ENCODE measurements around the gene FOXP1. TPM values are rescaled to one million over a fixed set of nuclear protein-coding genes. Genes with fewer than 3 reads are reported as not detected.

Gene FOXP1
- total RNA-seq, 1 donor from 2014 or later: 41.2 TPM

- H3K4me3 ChIP-seq: no peak overlapping the region
- no peaks in the 10 kb centered on the region for H3K27me3 ChIP-seq (ENCODE audit: low read depth)
- H3K4me1 ChIP-seq: no peaks in the 10 kb centered on the region
- intact Hi-C loops (cut with micrococcal nuclease): no loop called here
- DNase-seq: no peak
- TF ChIP-seq CTCF (IDR thresholded peaks at IDR 0.05; ENCODE audit: borderline replicate concordance): no peak
- no peak overlapping the region for H3K27ac ChIP-seq (replicated peaks)
- no peaks in the 10 kb centered on the region for H3K9me3 ChIP-seq (replicated peaks)
- no peaks in the 10 kb centered on the region for H3K36me3 ChIP-seq
Observed at GRCh38 chr3:71548705-71549384, 34.7 kb downstream of the FOXP1 start.

- H3K27me3 ChIP-seq (ENCODE audit: low read depth): no peaks in the 10 kb centered on the region
- peak overlapping the region; percentile 42 for H3K27ac ChIP-seq (replicated peaks)
- H3K4me3 ChIP-seq: no peak overlapping the region
- DNase-seq: no peak
- peaks cover 11% of the 10 kb centered on the region for H3K4me1 ChIP-seq
- intact Hi-C loops (cut with micrococcal nuclease): no loop called here
- TF ChIP-seq CTCF (IDR thresholded peaks at IDR 0.05; ENCODE audit: borderline replicate concordance): no peak
- no peaks in the 10 kb centered on the region for H3K36me3 ChIP-seq
- H3K9me3 ChIP-seq (replicated peaks): no peaks in the 10 kb centered on the region
Observed at GRCh38 chr3:71547249-71548198, 36.0 kb downstream of the FOXP1 start.

DNA sequence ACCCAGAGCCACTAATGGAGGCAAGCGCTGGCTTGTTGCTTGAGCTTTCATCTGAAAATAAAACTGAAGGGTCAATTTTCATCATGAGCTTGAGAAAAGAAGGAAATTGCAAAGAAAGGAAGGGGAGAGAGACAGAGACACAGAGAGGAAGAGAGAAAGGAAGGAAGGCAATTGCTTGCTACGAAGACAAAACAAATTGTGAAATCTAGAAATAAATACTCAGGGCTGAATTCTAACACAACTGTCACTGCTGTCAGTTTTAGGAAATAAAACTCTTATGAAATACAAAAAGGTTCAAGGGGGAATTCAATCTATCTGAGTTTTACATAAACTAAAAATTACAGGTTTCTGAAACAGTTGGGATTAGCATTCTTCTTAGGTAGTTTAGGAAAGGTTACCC lies 36.7 kb downstream of the FOXP1 start:
- DNase-seq: no peak
- Histone ChIP-seq H3K27me3 (ENCODE audit: low read depth) (no peaks in the 10 kb centered on the region), H3K9me3 (replicated peaks) (no peaks in the 10 kb centered on the region), H3K27ac (replicated peaks) (peak overlapping the region; percentile 42), H3K4me1 (peaks cover 18% of the 10 kb centered on the region), H3K4me3 (no peak overlapping the region), H3K36me3 (no peaks in the 10 kb centered on the region)
- TF ChIP-seq CTCF (IDR thresholded peaks at IDR 0.05; ENCODE audit: borderline replicate concordance): no peak
- intact Hi-C loops (cut with micrococcal nuclease): no loop called here

DNA sequence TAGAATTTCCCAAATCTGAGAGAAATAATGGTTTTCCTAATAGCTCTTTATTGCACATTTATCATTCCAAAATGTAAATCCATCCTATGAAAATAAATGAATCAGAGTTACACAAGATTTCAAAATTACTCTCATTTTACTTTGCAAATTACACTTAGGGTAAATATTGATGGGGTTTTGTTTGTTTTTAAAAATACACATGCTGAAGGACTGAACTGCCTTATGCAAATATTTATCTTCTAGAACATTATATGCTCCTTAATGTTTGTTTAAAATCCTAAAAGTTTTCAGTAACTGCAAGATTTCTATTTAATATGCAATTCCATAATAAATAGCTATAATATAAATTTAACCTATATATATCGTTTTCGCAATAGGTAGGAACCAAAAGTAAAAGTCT lies 38.2 kb downstream of the FOXP1 start:
- TF ChIP-seq CTCF (IDR thresholded peaks at IDR 0.05; ENCODE audit: borderline replicate concordance): no peak
- no peak overlapping the region for H3K27ac ChIP-seq (replicated peaks)
- H3K9me3 ChIP-seq (replicated peaks): no peaks in the 10 kb centered on the region
- no peak for DNase-seq
- H3K4me1 ChIP-seq: peaks cover 28% of the 10 kb centered on the region
- no peak overlapping the region for H3K4me3 ChIP-seq
- H3K27me3 ChIP-seq (ENCODE audit: low read depth): no peaks in the 10 kb centered on the region
- intact Hi-C loops (cut with micrococcal nuclease): no loop called here
- H3K36me3 ChIP-seq: no peaks in the 10 kb centered on the region

GRCh38 chr3:71543371-71544016 lies 40.0 kb downstream of the FOXP1 start:
- Histone ChIP-seq H3K27ac (replicated peaks) (peak overlapping the region; percentile 72), H3K27me3 (ENCODE audit: low read depth) (no peaks in the 10 kb centered on the region), H3K4me1 (peaks cover 28% of the 10 kb centered on the region), H3K36me3 (no peaks in the 10 kb centered on the region), H3K9me3 (replicated peaks) (no peaks in the 10 kb centered on the region), H3K4me3 (no peak overlapping the region)
- TF ChIP-seq CTCF (IDR thresholded peaks at IDR 0.05; ENCODE audit: borderline replicate concordance): no peak
- intact Hi-C loops (cut with micrococcal nuclease): no loop called here
- DNase-seq: no peak
